ENCODE results near the gene FOXF1.
A peak's percentile ranks its signal among the peaks of the same experiment; 100 is the strongest.

FOXF1 gene

GRCh38 chr16:86536621-86537020, 26.3 kb downstream of the FOXF1 start:
- DNase-seq: no peak

GRCh38 chr16:86537486-86537885, 27.2 kb downstream of the FOXF1 start:
- DNase-seq: no peak

- no peak for DNase-seq
Observed at GRCh38 chr16:86538196-86538780, 28.0 kb downstream of the FOXF1 start.

GRCh38 chr16:86540894-86541293, 30.6 kb downstream of the FOXF1 start:
- no peak for DNase-seq

- no peak for DNase-seq
Observed at GRCh38 chr16:86541560-86541959, 31.2 kb downstream of the FOXF1 start.

- no peak for DNase-seq
Observed at GRCh38 chr16:86542756-86543750, 32.7 kb downstream of the FOXF1 start.

- no peak for DNase-seq
Observed at GRCh38 chr16:86545481-86545880, 35.2 kb downstream of the FOXF1 start.

GRCh38 chr16:86545954-86546637, 35.8 kb downstream of the FOXF1 start:
- no peak for DNase-seq

- DNase-seq: no peak
Observed at GRCh38 chr16:86546638-86547013, 36.3 kb downstream of the FOXF1 start.

- DNase-seq: no peak
Observed at GRCh38 chr16:86547286-86547685, 37.0 kb downstream of the FOXF1 start.

GRCh38 chr16:86549076-86549892, 39.0 kb downstream of the FOXF1 start:
- DNase-seq: no peak

- DNase-seq: no peak
Observed at GRCh38 chr16:86549893-86550190, 39.5 kb downstream of the FOXF1 start.

GRCh38 chr16:86550281-86550680, 40.0 kb downstream of the FOXF1 start:
- no peak for DNase-seq

- no peak for DNase-seq
Observed at GRCh38 chr16:86553356-86553755, 43.0 kb downstream of the FOXF1 start.

GRCh38 chr16:86554599-86554916, 44.2 kb downstream of the FOXF1 start:
- DNase-seq: no peak

- peak; percentile 97 for DNase-seq
Observed at GRCh38 chr16:86554917-86555703, 44.8 kb downstream of the FOXF1 start, which contains the start of gene MTHFSD. Gene MTHFSD (minus strand): TSS chr16:86555235. CDS start chr16:86555184, 51 bp downstream.

GRCh38 chr16:86555704-86556075, 45.4 kb downstream of the FOXF1 start:
- no peak for DNase-seq

- DNase-seq: no peak
Observed at GRCh38 chr16:86556576-86556975, 46.2 kb downstream of the FOXF1 start.

- DNase-seq: no peak
Observed at GRCh38 chr16:86557587-86557986, 47.3 kb downstream of the FOXF1 start.

GRCh38 chr16:86558355-86559193, 48.2 kb downstream of the FOXF1 start:
- no peak for DNase-seq

GRCh38 chr16:86559802-86560305, 49.5 kb downstream of the FOXF1 start:
- DNase-seq: no peak
